Right ventricle myocardium inferior (tissue), 1 donor: Measurements from ENCODE around the gene ACLY. TPM values are rescaled to one million over a fixed set of nuclear protein-coding genes. Genes with fewer than 3 reads are reported as not detected.

Source experiments
- ATAC-seq: fragments of 200-7000 bp; cut with Tn5 transposase; one replicate; pipeline ENCODE4 v1.9.1; 2020; ENCODE audit warnings: mild to moderate bottlenecking, moderate library complexity
- DNase-seq: peaks from one replicate; pipeline ENCODE4 v3.0.0; 2021; ENCODE audit errors: missing footprints
- intact Hi-C: fragments of 100-400 bp; cut with DNase I; formaldehyde crosslinking; loops from one replicate; pipeline ENCODE4 v1.11.0; 2022
- long read RNA-seq: library from polyadenylated mRNA; unstranded; transcript quantifications from one replicate; pipeline ENCODE4 v2.0.0, GENCODE V29; 2021
- total RNA-seq: library from RNA; stranded (reverse); fragmentation: NEBNext Ultra II Directional; extraction: Animal tissue kit (Norgen Biotek cat#: 25700); gene quantifications from one replicate; pipeline ENCODE4 v1.2.1, GENCODE V29; 2021
- donor health status: DM: no; HTN: yes; CAD: no; lungs with severe emphysema.

Gene ACLY
- total RNA-seq: 32.3 TPM
- long read RNA-seq, full-length matches to known transcripts: 24 of 39 reads
- long read RNA-seq, partial matches to known transcripts: 9 of 39 reads
- long read RNA-seq, other reads (novel, unspliced or antisense): 6 of 39 reads

DNA sequence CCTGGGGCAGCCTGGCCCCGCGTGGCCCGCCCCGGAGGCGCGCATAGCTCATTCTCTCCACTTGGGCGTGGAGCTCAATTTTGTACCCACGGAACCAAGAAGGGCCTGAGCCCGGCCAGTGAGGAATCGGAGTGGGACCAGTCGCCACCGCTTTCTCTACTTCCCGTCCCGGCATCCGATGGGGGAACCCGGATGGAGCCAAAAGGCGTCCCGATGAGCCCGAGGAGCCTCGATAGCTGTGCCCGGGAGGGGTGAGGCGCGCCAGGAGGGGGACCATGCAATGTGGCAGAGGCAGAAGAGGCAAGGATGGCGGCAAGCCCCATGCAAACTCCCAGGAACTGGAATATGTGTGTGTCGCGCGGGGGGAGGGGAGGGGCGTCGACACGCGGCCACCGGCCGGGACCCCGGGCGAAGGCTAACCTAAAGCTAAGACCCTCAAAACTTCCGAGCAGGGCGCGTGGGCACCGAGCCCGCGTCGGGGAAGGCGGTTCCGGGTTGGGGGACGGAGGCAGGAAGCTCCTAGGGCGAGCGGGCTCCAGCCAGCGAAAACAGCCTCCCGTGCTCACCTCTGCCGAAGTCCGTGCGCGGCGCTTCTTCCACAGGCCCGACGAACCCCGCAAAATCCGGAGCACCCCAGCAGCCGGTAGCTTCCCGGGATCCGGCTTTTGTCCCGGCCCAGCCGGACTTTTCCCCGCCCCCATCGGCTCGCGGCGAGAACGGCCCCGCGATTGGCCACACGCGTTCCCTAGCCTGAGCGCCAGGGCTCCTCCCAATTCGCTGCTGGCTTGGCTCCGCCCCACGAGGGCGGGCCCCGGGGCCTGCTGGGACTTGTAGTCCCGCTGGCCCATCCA is at the start of gene ACLY:
TSS of gene ACLY (minus strand) at position 638 of the 851 bp plus-strand sequence. CDS start 5,078 bp downstream, outside the sequence.
- peak; percentile 99 for DNase-seq
- intact Hi-C loops: no loop called here

DNA sequence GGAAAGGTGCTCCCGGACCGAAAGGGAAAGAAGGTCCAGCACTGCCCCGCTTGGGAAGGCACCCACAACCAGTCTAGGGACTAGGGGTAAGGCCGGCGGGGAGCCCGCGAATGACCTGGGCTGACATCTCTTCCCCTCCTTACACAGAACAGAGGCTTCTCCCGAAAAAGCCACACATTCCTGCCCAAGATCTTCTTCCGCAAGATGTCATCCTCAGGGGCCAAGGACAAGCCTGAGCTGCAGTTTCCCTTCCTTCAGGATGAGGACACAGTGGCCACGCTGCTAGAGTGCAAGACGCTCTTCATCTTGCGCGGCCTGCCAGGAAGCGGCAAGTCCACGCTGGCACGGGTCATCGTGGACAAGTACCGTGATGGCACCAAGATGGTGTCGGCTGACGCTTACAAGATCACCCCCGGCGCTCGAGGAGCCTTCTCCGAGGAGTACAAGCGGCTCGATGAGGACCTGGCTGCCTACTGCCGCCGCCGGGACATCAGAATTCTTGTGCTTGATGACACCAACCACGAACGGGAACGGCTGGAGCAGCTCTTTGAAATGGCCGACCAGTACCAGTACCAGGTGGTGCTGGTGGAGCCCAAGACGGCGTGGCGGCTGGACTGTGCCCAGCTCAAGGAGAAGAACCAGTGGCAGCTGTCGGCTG is 49.3 kb upstream of the ACLY start:
- ATAC-seq: no peak
- DNase-seq: no peak
- intact Hi-C loops: loop anchor here (2.0 kb wide), 1 partner anchor 49 kb away; the partner anchor contains the start of gene DNAJC7

More for the DNA sequence above, at the start of gene ACLY:
- peak; percentile 97 for ATAC-seq

DNA sequence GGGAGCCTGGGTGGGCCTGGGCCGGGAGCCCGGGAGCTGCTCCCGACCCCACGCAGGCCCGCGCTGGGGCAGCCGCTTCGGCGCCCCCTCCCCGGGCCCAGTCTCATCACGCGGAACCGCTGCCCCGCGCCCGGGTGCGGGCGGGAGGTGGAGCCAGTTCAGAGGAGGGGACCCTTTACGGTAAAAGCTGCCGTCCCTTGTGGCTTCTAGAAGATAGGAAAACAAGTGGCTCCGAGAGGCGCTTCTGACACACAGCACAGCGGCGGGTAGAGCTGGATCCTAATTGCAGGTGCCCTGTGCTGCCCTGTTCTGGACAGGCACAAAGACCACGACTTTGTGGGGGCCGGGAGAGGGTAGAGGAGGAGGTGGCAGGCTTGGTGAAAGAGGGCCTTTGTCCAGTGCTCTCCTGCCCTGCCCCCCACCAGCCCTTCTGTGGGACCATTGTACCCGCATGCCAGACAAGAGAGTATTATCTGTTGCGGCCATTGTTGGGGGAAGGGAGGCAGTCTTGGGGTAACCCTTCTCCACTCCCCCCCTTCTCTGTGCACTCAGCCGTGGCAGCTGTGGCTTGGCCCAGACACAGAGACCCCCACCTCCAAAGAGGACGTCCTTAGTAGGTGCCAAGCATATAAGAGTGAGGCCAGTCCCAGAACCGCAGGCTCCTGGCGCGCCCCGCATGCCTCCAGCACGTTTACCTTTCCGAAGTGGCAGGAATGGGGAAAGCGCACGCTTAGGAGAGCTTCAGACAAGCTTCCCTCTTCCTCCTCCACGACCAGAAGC is 48.6 kb upstream of the ACLY start:
- DNase-seq: no peak
- no peak for ATAC-seq
- intact Hi-C loops: loop anchor here (2.0 kb wide), 1 partner anchor 49 kb away; the partner anchor contains the start of gene DNAJC7

DNA sequence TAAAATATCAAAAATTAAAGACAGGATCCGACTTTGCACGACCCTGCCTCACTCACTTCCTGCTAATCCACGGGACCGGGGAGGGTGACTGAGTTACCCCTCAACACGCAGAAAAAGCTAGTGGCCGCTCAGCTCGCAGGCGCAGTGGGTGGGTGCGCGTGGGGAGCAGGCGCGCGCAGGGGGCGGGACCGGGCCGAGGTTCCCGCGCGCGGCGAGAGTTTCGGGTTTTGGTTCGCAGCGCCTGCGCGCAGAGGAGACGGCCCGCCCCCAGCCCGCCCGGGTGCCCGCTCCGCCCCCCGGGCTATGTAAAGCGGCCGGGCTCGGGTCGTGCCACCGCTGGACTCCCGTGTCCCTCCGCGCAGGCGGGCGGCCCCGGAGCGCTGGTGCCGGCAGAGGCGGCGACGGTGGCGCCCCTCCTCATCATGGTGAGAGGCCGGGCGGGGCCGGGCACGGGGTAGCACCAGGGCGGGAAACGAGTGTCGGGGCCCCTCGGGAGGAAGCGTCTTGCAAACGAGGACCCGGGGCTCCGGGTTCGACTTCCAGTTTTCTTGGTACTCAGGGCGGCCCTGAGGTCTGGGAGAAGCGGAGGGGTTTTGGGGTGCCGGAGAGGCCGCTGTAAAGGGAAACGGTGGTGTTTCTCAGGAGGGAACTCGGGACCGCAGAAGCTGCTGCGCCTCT is 47.9 kb upstream of the ACLY start, which contains the start of gene CNP:
TSS of gene CNP (plus strand) at position 333 of the 678 bp plus-strand sequence. CDS start at position 423, 90 bp downstream.
- ATAC-seq (peak; percentile 96), DNase-seq (peak; percentile 96)
- intact Hi-C loops: loop anchor here (2.0 kb wide), 1 partner anchor 50 kb away; the partner anchor contains the start of gene DNAJC7

DNA sequence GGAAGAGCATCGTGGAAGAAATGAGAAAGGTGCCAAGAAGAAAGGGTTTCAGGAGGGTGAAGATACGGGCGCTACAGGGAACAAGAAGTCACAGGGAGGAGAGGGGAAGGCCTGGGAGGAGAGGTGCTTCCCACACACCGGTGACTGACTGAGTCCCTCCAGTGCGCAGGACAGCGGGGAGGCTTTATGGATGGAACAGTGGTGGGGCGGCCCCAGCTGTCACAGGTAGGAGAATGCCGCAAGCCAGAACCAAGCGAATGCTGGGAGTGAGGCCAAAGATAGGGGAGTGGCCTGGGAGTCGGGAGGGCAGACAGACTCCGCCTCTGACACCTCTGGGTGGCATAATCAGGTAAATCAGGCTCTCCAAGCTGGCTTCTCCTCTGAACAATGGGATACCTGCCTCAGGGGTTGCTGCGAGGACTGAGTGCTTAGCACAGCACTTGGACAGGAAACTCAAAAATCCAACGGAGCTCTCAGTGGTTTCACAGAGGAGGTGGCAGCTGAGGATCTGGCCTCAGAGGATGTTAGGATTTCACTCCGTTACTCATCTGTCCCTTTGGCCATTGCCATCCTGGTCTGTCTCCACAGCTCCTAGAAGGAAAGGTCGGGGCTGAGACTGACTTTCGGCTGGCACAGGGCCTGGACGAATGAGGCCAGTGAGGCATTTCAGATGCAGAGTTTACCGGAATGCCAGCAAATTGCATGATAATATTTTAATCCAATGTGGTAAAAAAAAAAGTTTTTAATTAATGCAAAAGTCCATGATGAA is 47.1 kb upstream of the ACLY start:
- peak; percentile 40 for ATAC-seq

DNA sequence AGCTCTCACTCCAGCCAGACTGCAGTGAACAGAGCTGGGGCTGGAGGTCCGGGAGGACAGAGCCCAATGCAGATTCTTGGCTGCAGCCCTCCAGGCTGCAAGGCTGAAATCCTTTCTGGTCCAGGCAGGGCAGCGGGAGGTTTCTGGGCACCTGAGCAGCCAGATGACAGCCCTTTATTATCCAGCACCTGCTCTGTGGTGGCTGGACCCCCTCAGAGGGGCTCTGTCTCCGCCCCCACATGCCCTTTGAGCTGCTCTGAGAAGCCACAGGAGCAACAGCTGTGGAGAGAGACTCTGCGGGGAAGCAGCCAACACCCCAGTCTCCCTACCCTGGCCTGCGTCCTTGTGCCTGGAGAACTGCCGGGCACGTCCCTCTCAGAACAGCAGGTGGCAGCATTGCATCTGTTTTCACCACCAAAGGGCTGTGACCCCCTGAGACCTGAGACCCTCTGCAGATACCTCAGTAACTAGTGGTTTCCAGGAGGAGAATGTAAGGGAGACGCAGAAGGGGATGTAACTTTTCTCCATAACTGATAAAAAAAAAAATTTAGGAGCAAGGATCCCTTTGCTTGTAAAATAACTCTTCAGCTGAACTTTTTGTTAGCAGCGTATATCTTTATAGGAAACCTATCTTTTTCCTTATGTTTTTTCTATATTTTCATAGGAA is 44.1 kb upstream of the ACLY start:
- intact Hi-C loops: loop anchor here (2.0 to 5.0 kb wide), 2 partner anchors 139 to 154 kb away; no protein-coding TSS in a partner anchor
- DNase-seq (peak; percentile 86), ATAC-seq (peak; percentile 32)

More for the DNA sequence above, 47.1 kb upstream of the ACLY start:
- DNase-seq: no peak
- intact Hi-C loops: loop anchor here (2.0 kb wide), 1 partner anchor 51 kb away; the partner anchor contains the start of gene DNAJC7

DNA sequence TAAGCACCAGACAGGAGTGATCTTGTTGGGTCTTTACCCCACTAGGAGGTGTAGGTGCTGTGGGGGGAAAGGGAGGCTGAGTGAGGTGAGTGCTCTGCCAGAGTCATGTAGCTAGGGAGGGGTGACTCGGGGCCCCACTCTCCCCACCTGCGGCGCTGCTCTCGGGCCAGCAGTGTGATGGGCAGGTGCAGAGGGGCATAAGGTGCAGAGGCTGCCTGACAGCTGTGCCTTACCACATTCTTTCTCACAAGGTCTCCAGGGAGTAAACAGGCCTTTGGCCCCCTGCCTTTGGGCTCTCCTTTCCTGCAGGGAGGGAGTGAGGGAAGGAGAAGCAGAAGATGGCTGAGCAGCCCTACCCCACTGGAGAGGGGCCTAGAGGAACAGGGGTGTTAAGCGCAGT is 43.4 kb upstream of the ACLY start:
- DNase-seq: no peak
- intact Hi-C loops: loop anchor here (2.0 to 5.0 kb wide), 2 partner anchors 140 to 155 kb away; no protein-coding TSS in a partner anchor
- no peak for ATAC-seq

DNA sequence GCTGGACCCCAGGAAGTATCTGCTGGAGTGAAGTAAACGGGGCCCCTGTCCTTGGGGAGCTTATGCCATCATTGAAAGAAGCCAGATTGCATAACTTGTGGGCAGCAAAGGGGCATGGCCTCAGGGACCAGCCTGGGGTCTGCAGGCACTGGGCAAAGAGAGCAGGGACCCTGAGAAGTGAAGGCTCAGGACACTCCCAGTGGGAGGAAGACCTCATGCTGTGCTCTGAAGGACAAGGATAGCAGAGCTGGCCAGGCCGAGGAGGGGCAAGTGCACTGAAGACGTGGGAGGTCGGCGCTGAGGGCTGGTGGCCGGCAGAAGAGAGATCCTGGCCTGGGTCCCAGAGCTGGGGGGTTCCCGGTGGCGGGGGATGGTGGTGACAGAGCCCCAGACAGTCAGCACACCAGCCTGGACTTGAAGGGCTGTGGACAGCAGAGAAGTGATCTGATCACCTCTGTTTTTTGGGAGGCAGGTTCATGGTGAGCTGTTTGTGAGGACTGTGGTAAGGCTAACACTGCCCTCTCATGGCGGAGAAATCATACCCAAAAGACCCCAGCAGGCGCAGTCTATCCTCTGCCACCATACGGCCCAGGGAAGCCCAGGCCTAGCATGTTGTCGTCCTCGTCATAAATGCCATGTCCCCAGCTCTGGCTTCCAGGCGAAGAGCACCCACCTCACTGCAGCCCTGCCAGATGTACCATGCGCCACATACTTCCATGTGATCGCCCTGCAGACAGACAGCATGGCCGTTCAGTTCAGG is 40.8 kb upstream of the ACLY start:
- ATAC-seq (no peak), DNase-seq (no peak)
- intact Hi-C loops: loop anchor here (5.0 kb wide), 1 partner anchor 143 kb away; no protein-coding TSS in a partner anchor

DNA sequence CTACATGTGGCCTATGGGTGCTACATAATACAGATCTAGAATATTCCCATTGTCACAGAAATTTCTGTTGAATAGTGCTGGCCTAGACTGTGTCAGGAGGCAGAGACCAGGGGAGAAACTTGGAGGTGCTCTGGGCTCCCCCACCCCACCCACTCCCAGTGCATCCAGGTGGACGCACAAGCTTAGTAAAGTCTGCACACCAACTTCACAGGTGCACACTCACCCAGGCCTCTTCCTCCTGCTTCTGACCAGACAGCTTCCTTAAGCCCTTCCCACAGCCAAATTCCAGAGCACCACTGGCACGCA is 40.2 kb upstream of the ACLY start:
- DNase-seq (no peak), ATAC-seq (no peak)
- intact Hi-C loops: no loop called here

DNA sequence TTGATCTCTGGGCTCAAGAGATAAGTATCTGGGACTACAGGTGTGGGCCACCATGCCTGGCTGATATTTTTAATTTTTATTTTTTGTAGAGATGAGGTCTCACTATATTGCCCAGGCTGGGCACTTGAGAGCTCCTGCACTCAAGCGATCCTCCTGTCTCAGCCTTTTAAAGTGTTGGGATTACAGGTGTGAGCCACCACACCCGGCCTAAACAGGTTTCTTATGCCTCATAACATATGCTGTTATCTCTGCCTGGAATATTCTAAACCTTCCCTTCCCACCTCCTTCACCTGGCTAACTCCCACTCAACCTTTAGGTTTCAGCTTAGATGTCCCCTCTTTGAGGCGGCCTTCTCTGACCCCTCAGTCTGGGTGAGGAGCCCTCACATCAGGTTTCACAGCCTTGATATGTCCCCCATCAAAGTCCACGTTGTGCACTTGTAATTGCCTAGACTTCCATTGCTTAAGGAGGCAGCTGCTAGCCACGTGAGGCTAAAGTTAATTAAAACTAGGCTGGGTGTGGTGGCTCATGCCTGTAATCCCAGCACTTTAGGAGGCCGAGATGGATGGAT is 39.2 kb upstream of the ACLY start:
- intact Hi-C loops: no loop called here
- no peak for DNase-seq
- no peak for ATAC-seq

DNA sequence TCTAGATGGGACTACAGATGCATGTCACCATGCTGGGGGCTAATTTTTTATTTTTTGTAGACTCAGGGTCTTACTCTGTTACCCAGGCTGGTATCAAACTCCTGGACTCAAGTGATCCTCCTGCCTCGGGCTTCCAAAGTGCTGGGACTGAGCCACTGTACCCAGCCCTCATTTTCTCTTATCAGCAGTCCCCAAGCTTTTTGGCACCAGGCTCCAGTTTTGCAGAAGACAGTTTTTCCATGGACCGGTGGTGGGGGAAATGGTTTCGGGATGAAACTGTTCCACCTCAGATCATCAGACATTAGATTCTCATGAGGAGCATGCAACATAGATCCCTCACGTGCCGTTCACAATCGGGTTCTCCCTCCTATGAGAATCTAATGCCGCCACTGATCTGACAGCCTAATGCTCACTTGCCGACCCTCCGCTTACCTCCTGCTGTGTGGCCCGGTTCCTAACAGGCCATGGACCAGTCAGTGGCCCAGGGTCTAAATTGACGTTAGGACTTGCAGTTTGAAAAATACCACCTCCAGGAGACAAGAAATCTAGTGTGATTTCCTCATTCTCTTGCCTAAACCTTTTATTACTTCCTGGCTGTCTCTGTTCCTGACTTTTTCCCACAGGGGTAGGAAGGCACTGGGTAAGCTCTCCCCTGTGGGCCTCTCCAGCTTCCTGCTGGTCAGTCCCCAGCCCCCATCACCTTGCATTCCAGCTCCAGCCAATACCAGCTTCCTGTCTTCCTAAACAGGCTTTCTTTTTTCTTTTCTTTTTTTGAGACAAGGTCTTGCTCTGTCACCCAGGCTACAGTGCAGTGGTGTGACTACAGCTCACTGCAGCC is 38.5 kb upstream of the ACLY start:
- intact Hi-C loops: no loop called here
- DNase-seq (no peak), ATAC-seq (no peak)

DNA sequence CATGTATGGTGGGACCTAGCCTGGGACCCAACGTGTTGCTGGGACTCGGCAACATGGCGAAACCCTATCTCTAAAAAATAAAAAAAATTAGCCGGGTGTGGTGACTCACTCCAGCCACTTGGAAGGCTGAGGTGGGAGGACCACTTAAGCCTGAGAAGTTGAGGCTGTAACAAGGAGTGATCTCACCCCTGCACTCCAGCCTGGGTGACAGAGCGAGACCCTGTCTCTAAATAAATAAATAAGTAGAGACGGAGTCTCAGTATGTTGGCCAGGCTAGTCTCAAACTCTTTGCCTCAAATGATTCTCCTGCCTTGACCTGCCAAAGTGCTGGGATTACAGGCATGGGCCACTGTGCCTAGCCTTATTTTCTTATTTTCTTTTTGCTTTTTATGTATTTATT is 37.8 kb upstream of the ACLY start:
- ATAC-seq (no peak), DNase-seq (no peak)
- intact Hi-C loops: no loop called here

DNA sequence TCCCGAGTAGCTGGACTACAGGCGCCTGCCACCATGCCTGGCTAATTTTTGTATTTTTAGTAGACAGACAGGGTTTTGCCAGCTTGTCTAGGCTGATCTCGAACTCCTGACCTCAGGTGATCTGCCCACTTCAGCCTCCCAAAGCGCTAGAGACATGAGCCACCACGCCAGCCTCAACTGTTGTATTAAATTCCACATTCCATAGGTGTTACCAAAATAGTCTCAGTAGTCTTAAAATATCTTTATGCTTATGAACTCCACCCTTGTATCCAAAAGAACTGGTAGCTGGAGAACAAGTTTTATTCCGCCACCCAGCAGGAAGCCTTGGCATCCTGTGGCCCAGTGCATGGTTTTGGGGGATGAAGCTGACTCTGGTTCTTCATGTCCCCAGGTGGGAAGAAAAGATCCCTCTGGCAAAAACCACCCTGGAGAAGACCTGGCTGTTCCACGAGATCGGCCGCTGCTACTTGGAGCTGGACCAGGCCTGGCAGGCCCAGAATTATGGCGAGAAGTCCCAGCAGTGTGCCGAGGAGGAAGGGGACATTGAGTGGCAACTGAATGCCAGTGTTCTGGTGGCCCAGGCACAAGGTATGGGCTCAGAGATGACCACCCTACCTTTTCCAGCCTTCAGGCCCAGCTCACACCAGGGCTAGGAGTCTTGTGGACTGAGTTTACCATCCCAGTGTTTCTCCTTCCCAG is 30.2 kb upstream of the ACLY start:
- DNase-seq (no peak), ATAC-seq (no peak)
- intact Hi-C loops: no loop called here

DNA sequence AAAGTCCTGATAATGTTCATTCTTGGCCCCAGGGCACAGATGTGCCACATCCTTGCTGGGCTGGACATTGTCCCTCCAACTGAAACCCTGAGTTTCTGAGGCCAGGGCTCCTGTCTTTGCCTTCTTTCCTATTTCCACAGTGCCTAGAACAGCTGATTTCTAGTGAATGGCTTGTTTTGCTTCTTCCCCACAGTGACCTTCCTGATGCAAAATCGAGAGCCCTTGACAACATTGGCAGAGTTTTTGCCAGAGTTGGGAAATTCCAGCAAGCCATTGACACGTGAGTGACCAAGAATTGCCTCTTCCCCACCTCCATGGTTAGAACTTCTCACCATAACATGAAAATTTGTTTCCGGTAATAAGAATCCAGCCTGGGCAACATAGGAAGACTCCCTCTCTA is 26.2 kb upstream of the ACLY start:
- ATAC-seq (no peak), DNase-seq (no peak)
- intact Hi-C loops: no loop called here

DNA sequence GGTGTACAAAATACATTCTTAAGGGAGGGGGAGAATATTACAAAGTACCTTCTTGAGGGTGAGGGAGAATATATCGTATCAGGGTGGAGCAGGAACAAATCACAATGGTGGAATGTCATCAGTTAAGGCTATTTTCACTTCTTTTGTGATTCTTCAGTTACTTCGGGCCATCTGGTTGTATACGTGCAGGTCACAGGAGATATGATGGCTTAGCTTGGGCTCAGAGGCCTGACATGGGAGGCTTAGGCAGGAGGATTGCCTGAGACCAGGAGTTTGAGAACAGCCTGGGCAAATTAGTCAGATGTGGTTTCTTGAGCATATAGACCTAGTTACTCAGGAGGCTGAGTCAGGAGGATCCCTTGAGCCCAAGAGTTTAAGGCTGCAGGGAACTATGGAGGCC is 24.7 kb upstream of the ACLY start:
- no peak for DNase-seq
- no peak for ATAC-seq
- intact Hi-C loops: no loop called here
